Sigmoid colon (tissue), 7 donors: ENCODE results near the gene PCNX1. TPM values are rescaled to one million over a fixed set of nuclear protein-coding genes. Genes with fewer than 3 reads are reported as not detected.

Experiments
- DNase-seq: peaks from one replicate; pipeline ENCODE4 v3.0.0-alpha.2; 2019
- H3K27ac ChIP-seq, 4 donors: fragments of 200-600 bp; sonication (generic); one replicate each; pipeline ENCODE4 v1.5.1; 2016 to 2019; ENCODE audit warnings: mild to moderate bottlenecking in 1 of 4
- H3K27me3 ChIP-seq, 3 donors: fragments of 200-600 bp; sonication (generic); one replicate each; pipeline ENCODE4 v1.5.1; 2019; ENCODE audit warnings: mild to moderate bottlenecking in 1 of 3
- H3K36me3 ChIP-seq, 4 donors: fragments of 200-600 bp; sonication (generic); one replicate each; pipeline ENCODE4 v1.5.1; 2016 to 2019
- H3K4me1 ChIP-seq, 4 donors: fragments of 200-600 bp; sonication (generic); one replicate each; pipeline ENCODE4 v1.5.1; 2017 to 2019
- H3K4me3 ChIP-seq, 4 donors: fragments of 200-600 bp; sonication (generic); one replicate each; pipeline ENCODE4 v1.5.1; 2017 to 2019; ENCODE audit warnings: mild to moderate bottlenecking in 2 of 4, moderate library complexity in 1 of 4
- H3K9me3 ChIP-seq, 4 donors: fragments of 200-600 bp in 3 of 4; sonication (generic) in 3 of 4; one replicate each; pipeline versions ENCODE4 v1.5.1 to v1.6.1; 2013 to 2019
- CTCF ChIP-seq, 4 experiments: fragments of 450-650 bp in 3 of 4; fragments of 200-600 bp in 1 of 4; IDR thresholded peaks; one replicate each; pipeline ENCODE4 v1.5.1; 2016 to 2019; ENCODE audit warnings: antibody characterized with exemption in 4 of 4, mild to moderate bottlenecking in 3 of 4, moderate library complexity in 2 of 4
- EP300 ChIP-seq, 4 donors: sonication (generic); formaldehyde crosslinking; IDR thresholded peaks; one replicate each; pipeline ENCODE4 v1.6.1; 2017; ENCODE audit warnings: antibody characterized with exemption in 4 of 4
- POLR2A ChIP-seq, 2 donors: fragments of 450-650 bp; IDR thresholded peaks; one replicate each; pipeline ENCODE4 v1.6.1; 2016; ENCODE audit warnings: antibody characterized with exemption in 2 of 2, mild to moderate bottlenecking in 2 of 2, moderate library complexity in 2 of 2
- POLR2AphosphoS5 ChIP-seq, 4 donors: sonication (generic); formaldehyde crosslinking; IDR thresholded peaks; one replicate each; pipeline ENCODE4 v1.6.1; 2017; ENCODE audit warnings: antibody characterized with exemption in 4 of 4
- WGBS, 2 donors: extraction: QIAGEN DNeasy Blood & Tissue Kit; methylation state at CpG; one replicate each; pipeline ENCODE4 v1.1.7; 2013; 5-methylcytosine and 5-hydroxymethylcytosine counted together
- intact Hi-C: fragments of 100-400 bp; cut with DNase I; formaldehyde crosslinking; loops from one replicate; pipeline ENCODE4 v1.15.1; 2023
- polyA plus RNA-seq, 3 donors: library from polyadenylated mRNA; stranded (reverse); fragments of 200-250 nt; gene quantifications; one replicate each; pipeline ENCODE4 v1.2.3, GENCODE V29; 2013
- total RNA-seq, 4 donors: library from RNA; depleted of rRNA; stranded (reverse); fragments of >200 nt; gene quantifications; one replicate each; pipeline ENCODE4 v1.1.0, GENCODE V29; 2016
- donor health status: healthy with polysubstance abuse.
- donor health status: Bipolar disorder and iron deficiency.
- donor health status: healthy.

The PCNX1 gene
- total and polyA plus RNA-seq, 7 donors, result 1.2 to 73.9 (median 62.8) TPM

GRCh38 chr14:70916300-70916699, 9.0 kb downstream of the PCNX1 start:
- Histone ChIP-seq H3K36me3 (no peaks in the 10 kb centered on the region), H3K4me1 (peaks cover 0 to 66% (median 45%) of the 10 kb centered on the region in 4 donors), H3K27ac (no peak overlapping the region), H3K27me3 (no peaks in the 10 kb centered on the region), H3K4me3 (no peak overlapping the region), H3K9me3 (no peaks in the 10 kb centered on the region)
- no peak for TF ChIP-seq POLR2AphosphoS5 (IDR thresholded peaks at IDR 0.05)
- TF ChIP-seq POLR2A (IDR thresholded peaks at IDR 0.05), result no peak
- TF ChIP-seq EP300 (IDR thresholded peaks at IDR 0.05), result no peak
- no peak for TF ChIP-seq CTCF (IDR thresholded peaks at IDR 0.05)
- WGBS, 2 donors, result 92 to 96% methylated on average over 7 of the region's 7 CpGs
- intact Hi-C loops, result no loop called here
- DNase-seq, result no peak

- no peak overlapping the region for H3K4me3 ChIP-seq
- no peaks in the 10 kb centered on the region for H3K9me3 ChIP-seq
- H3K36me3 ChIP-seq, result no peaks in the 10 kb centered on the region
- no peak for DNase-seq
- WGBS, 2 donors, result 85 to 95% methylated on average over 4 of the region's 4 CpGs
- intact Hi-C loops, result no loop called here
- peaks cover 0 to 64% (median 42%) of the 10 kb centered on the region in 4 donors for H3K4me1 ChIP-seq
- no peak overlapping the region for H3K27ac ChIP-seq
- H3K27me3 ChIP-seq, result no peaks in the 10 kb centered on the region
- TF ChIP-seq EP300 (IDR thresholded peaks at IDR 0.05) (no peak), POLR2A (IDR thresholded peaks at IDR 0.05) (no peak), POLR2AphosphoS5 (IDR thresholded peaks at IDR 0.05) (no peak), CTCF (IDR thresholded peaks at IDR 0.05) (no peak)
These were observed 9.5 kb downstream of the PCNX1 start for GRCh38 chr14:70916799-70917198.

GRCh38 chr14:70917633-70918032, 10.4 kb downstream of the PCNX1 start:
- H3K36me3 ChIP-seq, result no peaks in the 10 kb centered on the region
- intact Hi-C loops, result no loop called here
- no peaks in the 10 kb centered on the region for H3K9me3 ChIP-seq
- TF ChIP-seq EP300 (IDR thresholded peaks at IDR 0.05) (no peak), CTCF (IDR thresholded peaks at IDR 0.05) (no peak), POLR2AphosphoS5 (IDR thresholded peaks at IDR 0.05) (no peak), POLR2A (IDR thresholded peaks at IDR 0.05) (no peak)
- no peak for DNase-seq
- H3K4me3 ChIP-seq, result no peak overlapping the region
- H3K27me3 ChIP-seq, result no peaks in the 10 kb centered on the region
- H3K4me1 ChIP-seq, result peaks cover 0 to 55% (median 34%) of the 10 kb centered on the region in 4 donors
- H3K27ac ChIP-seq, result no peak overlapping the region
- WGBS, 2 donors, result 76 to 84% methylated on average over 1 of the region's 1 CpG

GRCh38 chr14:70919774-70920173, 12.5 kb downstream of the PCNX1 start:
- 18 to 59% methylated on average over 3 of the region's 3 CpGs for WGBS, 2 donors
- no peak for DNase-seq
- Histone ChIP-seq H3K4me3 (no peak overlapping the region), H3K27ac (peak overlapping the region in 1 of 4 donors; percentile 15), H3K4me1 (peaks cover 0 to 51% (median 35%) of the 10 kb centered on the region in 4 donors), H3K9me3 (no peaks in the 10 kb centered on the region), H3K36me3 (no peaks in the 10 kb centered on the region), H3K27me3 (no peaks in the 10 kb centered on the region)
- no peak for TF ChIP-seq POLR2A (IDR thresholded peaks at IDR 0.05)
- no peak for TF ChIP-seq POLR2AphosphoS5 (IDR thresholded peaks at IDR 0.05)
- no peak for TF ChIP-seq CTCF (IDR thresholded peaks at IDR 0.05)
- TF ChIP-seq EP300 (IDR thresholded peaks at IDR 0.05), result no peak
- intact Hi-C loops, result no loop called here

GRCh38 chr14:70920608-70921007, 13.3 kb downstream of the PCNX1 start:
- Histone ChIP-seq H3K9me3 (no peaks in the 10 kb centered on the region), H3K27me3 (no peaks in the 10 kb centered on the region), H3K27ac (no peak overlapping the region), H3K4me1 (peaks cover 0 to 47% (median 36%) of the 10 kb centered on the region in 4 donors), H3K36me3 (no peaks in the 10 kb centered on the region), H3K4me3 (no peak overlapping the region)
- 80 to 89% methylated on average over 1 of the region's 1 CpG for whole genome bisulfite sequencing, 2 donors
- DNase-seq, result no peak
- intact Hi-C loops, result no loop called here
- no peak for TF ChIP-seq POLR2AphosphoS5 (IDR thresholded peaks at IDR 0.05)
- TF ChIP-seq EP300 (IDR thresholded peaks at IDR 0.05), result no peak
- TF ChIP-seq POLR2A (IDR thresholded peaks at IDR 0.05), result no peak
- TF ChIP-seq CTCF (IDR thresholded peaks at IDR 0.05), result no peak
